ENCODE measurements around the gene CREBRF. TPM values are rescaled to one million over a fixed set of nuclear protein-coding genes. Genes with fewer than 3 reads are reported as not detected.

Gene CREBRF
- total RNA-seq, 2 donors from 2014 or later = 12.2 to 12.7 TPM

- Mint-ChIP-seq H3K27ac (no peak overlapping the region), H3K4me1 (no peaks in the 10 kb centered on the region), H3K36me3 (ENCODE audit: low read depth) (peaks cover 11% of the 10 kb centered on the region), H3K27me3 (ENCODE audit: insufficient read depth) (no peaks in the 10 kb centered on the region), H3K4me3 (no peak overlapping the region), H3K9me3 (peaks cover 21% of the 10 kb centered on the region)
- H3K27ac ChIP-seq (ENCODE audit: low read depth, low read length) = no peak overlapping the region
- H3K4me3 ChIP-seq (ENCODE audit: low read length) = no peak overlapping the region
- no peak overlapping the region for H3K9ac ChIP-seq (ENCODE audit: extremely low read depth, low read length, poor library complexity, severe bottlenecking)
- 100% methylated on average over 1 of the region's 1 CpG; no CpG with 5 or more reads in 1 of the 2 experiments for WGBS, 2 experiments (ENCODE audit: insufficient coverage in 1 of 2, insufficient read length in 1 of 2)
- peaks cover 13% of the 10 kb centered on the region for H3K9me3 ChIP-seq (ENCODE audit: control insufficient read depth, low read length)
- no peak for TF ChIP-seq CTCF (conservative IDR thresholded peaks at IDR 0.05)
- no peaks in the 10 kb centered on the region for H3K4me1 ChIP-seq (ENCODE audit: control insufficient read depth, insufficient read depth, low read length)
- no peaks in the 10 kb centered on the region for H3K36me3 ChIP-seq (ENCODE audit: control insufficient read depth, insufficient read depth, low read length)
- no peak for DNase-seq
- no peaks in the 10 kb centered on the region for H3K27me3 ChIP-seq (ENCODE audit: control insufficient read depth, insufficient read depth, low read length, poor library complexity, severe bottlenecking)
Measured at GRCh38 chr5:173099461-173099860, 43.3 kb downstream of the CREBRF start.

GRCh38 chr5:173101245-173101644 is 45.1 kb downstream of the CREBRF start:
- H3K9me3 Mint-ChIP-seq = peaks cover 18% of the 10 kb centered on the region
- no peak overlapping the region for H3K9ac ChIP-seq (ENCODE audit: extremely low read depth, low read length, poor library complexity, severe bottlenecking)
- peaks cover 11% of the 10 kb centered on the region for H3K36me3 Mint-ChIP-seq (ENCODE audit: low read depth)
- no peaks in the 10 kb centered on the region for H3K36me3 ChIP-seq (ENCODE audit: control insufficient read depth, insufficient read depth, low read length)
- H3K27ac ChIP-seq (ENCODE audit: low read depth, low read length) = no peak overlapping the region
- no peaks in the 10 kb centered on the region for H3K27me3 ChIP-seq (ENCODE audit: control insufficient read depth, insufficient read depth, low read length, poor library complexity, severe bottlenecking)
- no peaks in the 10 kb centered on the region for H3K4me1 ChIP-seq (ENCODE audit: control insufficient read depth, insufficient read depth, low read length)
- no peak overlapping the region for H3K4me3 Mint-ChIP-seq
- WGBS, 2 experiments (ENCODE audit: insufficient coverage in 1 of 2, insufficient read length in 1 of 2) = 96% methylated on average over 2 of the region's 2 CpGs; no CpG with 5 or more reads in 1 of the 2 experiments
- no peak overlapping the region for H3K4me3 ChIP-seq (ENCODE audit: low read length)
- TF ChIP-seq CTCF (conservative IDR thresholded peaks at IDR 0.05) = no peak
- H3K4me1 Mint-ChIP-seq = no peaks in the 10 kb centered on the region
- H3K9me3 ChIP-seq (ENCODE audit: control insufficient read depth, low read length) = peaks cover 13% of the 10 kb centered on the region
- no peaks in the 10 kb centered on the region for H3K27me3 Mint-ChIP-seq (ENCODE audit: insufficient read depth)
- no peak for DNase-seq
- H3K27ac Mint-ChIP-seq = no peak overlapping the region

- no peak overlapping the region for H3K27ac Mint-ChIP-seq
- Histone ChIP-seq H3K36me3 (ENCODE audit: control insufficient read depth, insufficient read depth, low read length) (no peaks in the 10 kb centered on the region), H3K4me3 (ENCODE audit: low read length) (no peak overlapping the region), H3K27me3 (ENCODE audit: control insufficient read depth, insufficient read depth, low read length, poor library complexity, severe bottlenecking) (no peaks in the 10 kb centered on the region), H3K4me1 (ENCODE audit: control insufficient read depth, insufficient read depth, low read length) (no peaks in the 10 kb centered on the region), H3K27ac (ENCODE audit: low read depth, low read length) (no peak overlapping the region), H3K9me3 (ENCODE audit: control insufficient read depth, low read length) (peaks cover 13% of the 10 kb centered on the region), H3K9ac (ENCODE audit: extremely low read depth, low read length, poor library complexity, severe bottlenecking) (no peak overlapping the region)
- WGBS, 2 experiments (ENCODE audit: insufficient coverage in 1 of 2, insufficient read length in 1 of 2) = 67 to 71% methylated on average over 1 of the region's 1 CpG
- no peak for DNase-seq
- no peak for TF ChIP-seq CTCF (conservative IDR thresholded peaks at IDR 0.05)
- H3K4me1 Mint-ChIP-seq = no peaks in the 10 kb centered on the region
- H3K36me3 Mint-ChIP-seq (ENCODE audit: low read depth) = peaks cover 11% of the 10 kb centered on the region
- no peaks in the 10 kb centered on the region for H3K27me3 Mint-ChIP-seq (ENCODE audit: insufficient read depth)
- H3K9me3 Mint-ChIP-seq = peaks cover 18% of the 10 kb centered on the region
- no peak overlapping the region for H3K4me3 Mint-ChIP-seq
Measured at GRCh38 chr5:173103411-173103810, 47.3 kb downstream of the CREBRF start.

Data from endodermal cell (in vitro differentiated cells).